MM.1S (cell line): Measurements from ENCODE around the gene PRKAG3.
A peak's percentile ranks its signal among the peaks of the same experiment; 100 is the strongest.

ENCODE experiments used
- DNase-seq: peaks from one replicate; pipeline ENCODE4 v3.0.0-alpha.2; 2015
- H2AFZ ChIP-seq: fragments of 300-600 bp; sonication (generic); 2 replicates; pipeline ENCODE4 v1.6.0; 2016; ENCODE audit warnings: antibody characterized with exemption, low read length
- H3F3A ChIP-seq: fragments of 300-600 bp; sonication (generic); 2 replicates; pipeline ENCODE4 v1.6.1; 2016; ENCODE audit warnings: mild to moderate bottlenecking, antibody characterized with exemption, low read length, moderate library complexity, mixed read lengths; ENCODE audit not compliant: insufficient read depth
- H3K27ac ChIP-seq: fragments of 300-600 bp; sonication (generic); 2 replicates; pipeline ENCODE4 v1.5.1; 2016; ENCODE audit warnings: mild to moderate bottlenecking, low read length
- H3K27me3 ChIP-seq: fragments of 300-600 bp; sonication (generic); replicated peaks from 2 replicates; pipeline ENCODE4 v1.6.0; 2016; ENCODE audit warnings: low read length; ENCODE audit not compliant: insufficient read depth
- H3K36me3 ChIP-seq: fragments of 300-600 bp; sonication (generic); replicated peaks from 2 replicates; pipeline ENCODE4 v1.6.1; 2016; ENCODE audit warnings: mild to moderate bottlenecking, low read length, mixed read lengths; ENCODE audit not compliant: insufficient read depth
- H3K4me1 ChIP-seq: fragments of 300-600 bp; sonication (generic); 2 replicates; pipeline ENCODE4 v1.6.1; 2016; ENCODE audit warnings: low read length, mixed read lengths
- H3K4me2 ChIP-seq: fragments of 300-600 bp; sonication (generic); 2 replicates; pipeline ENCODE4 v1.6.0; 2016; ENCODE audit warnings: low read depth, low read length
- H3K4me3 ChIP-seq: fragments of 300-600 bp; sonication (generic); 2 replicates; pipeline ENCODE4 v1.5.1; 2016; ENCODE audit warnings: low read length, mixed read lengths
- H3K79me2 ChIP-seq: fragments of 300-600 bp; sonication (generic); 2 replicates; pipeline ENCODE4 v1.6.1; 2016; ENCODE audit warnings: mixed run types, low read length, mixed read lengths
- H3K9ac ChIP-seq: fragments of 300-600 bp; sonication (generic); 2 replicates; pipeline ENCODE4 v1.6.1; 2016; ENCODE audit warnings: low read length, mixed read lengths
- H3K9me2 ChIP-seq: fragments of 300-600 bp; sonication (generic); replicated peaks from 2 replicates; pipeline ENCODE4 v1.6.1; 2016; ENCODE audit warnings: mild to moderate bottlenecking, low read length, mixed read lengths; ENCODE audit not compliant: insufficient read depth
- H3K9me3 ChIP-seq: fragments of 300-600 bp; sonication (generic); replicated peaks from 2 replicates; pipeline ENCODE4 v1.6.1; 2016; ENCODE audit warnings: mild to moderate bottlenecking, low read length, mixed read lengths; ENCODE audit not compliant: insufficient read depth
- H4K20me1 ChIP-seq: fragments of 300-600 bp; sonication (generic); 2 replicates; pipeline ENCODE4 v1.6.1; 2016; ENCODE audit warnings: mild to moderate bottlenecking, low read length, moderate library complexity, mixed read lengths; ENCODE audit not compliant: insufficient read depth
- CTCF ChIP-seq: fragments of 300-600 bp; sonication (generic); IDR thresholded peaks from 2 replicates; pipeline ENCODE4 v1.5.1; 2016; ENCODE audit warnings: antibody characterized with exemption, low read length, mixed read lengths
- EZH2 ChIP-seq: fragments of 300-600 bp; sonication (generic); optimal IDR thresholded peaks from 2 replicates; pipeline ENCODE3; 2017; ENCODE audit warnings: low read depth, mild to moderate bottlenecking, antibody characterized with exemption, low read length, mixed read lengths
- EZH2phosphoT487 ChIP-seq: fragments of 300-600 bp; sonication (generic); IDR thresholded peaks from 2 replicates; pipeline ENCODE4 v1.6.1; 2018; ENCODE audit warnings: antibody characterized with exemption, low read length

PRKAG3 gene

GRCh38 chr2:218858671-218859555 is 27.3 kb upstream of the PRKAG3 start:
- no peak overlapping the region for H3K4me2 ChIP-seq
- TF ChIP-seq EZH2phosphoT487 (no peak), EZH2 (peak; percentile 80)

GRCh38 chr2:218858138-218858445 is 26.5 kb upstream of the PRKAG3 start:
- no peak overlapping the region for H3K27ac ChIP-seq
- H3K4me1 ChIP-seq, result 0 out of 2 replicates have a peak, but pooled peaks cover 4% of the 10 kb centered on the region
- no peaks in the 10 kb centered on the region for H3K9me3 ChIP-seq
- no peaks in the 10 kb centered on the region for H3K36me3 ChIP-seq
- TF ChIP-seq EZH2, result no peak
- no peak for TF ChIP-seq EZH2phosphoT487
- TF ChIP-seq CTCF, result no peak
- H3F3A ChIP-seq, result no peaks in the 10 kb centered on the region
- H2AFZ ChIP-seq, result no peak overlapping the region
- no peak overlapping the region for H3K9ac ChIP-seq
- no peaks in the 10 kb centered on the region for H3K9me2 ChIP-seq
- DNase-seq, result no peak
- no peak overlapping the region for H3K4me3 ChIP-seq
- no peaks in the 10 kb centered on the region for H4K20me1 ChIP-seq
- H3K4me2 ChIP-seq, result no peak overlapping the region
- H3K79me2 ChIP-seq, result no peaks in the 10 kb centered on the region
- peaks cover 84% of the 10 kb centered on the region for H3K27me3 ChIP-seq

More at GRCh38 chr2:218858671-218859555, 27.3 kb upstream of the PRKAG3 start:
- no peaks in the 10 kb centered on the region for H4K20me1 ChIP-seq
- H3K27ac ChIP-seq, result no peak overlapping the region
- H3K9me2 ChIP-seq, result no peaks in the 10 kb centered on the region
- H3K9ac ChIP-seq, result no peak overlapping the region
- H3K79me2 ChIP-seq, result no peaks in the 10 kb centered on the region
- 0 out of 2 replicates have a peak, but pooled peaks cover 4% of the 10 kb centered on the region for H3K4me1 ChIP-seq
- H2AFZ ChIP-seq, result no peak overlapping the region
- DNase-seq, result no peak
- no peaks in the 10 kb centered on the region for H3F3A ChIP-seq
- H3K9me3 ChIP-seq, result no peaks in the 10 kb centered on the region
- H3K36me3 ChIP-seq, result no peaks in the 10 kb centered on the region
- peaks cover 76% of the 10 kb centered on the region for H3K27me3 ChIP-seq
- no peak overlapping the region for H3K4me3 ChIP-seq

- Histone ChIP-seq H3K4me1 (0 out of 2 replicates have a peak, but pooled peaks cover 4% of the 10 kb centered on the region), H3K36me3 (no peaks in the 10 kb centered on the region), H3K27ac (no peak overlapping the region), H3K79me2 (no peaks in the 10 kb centered on the region), H3K27me3 (peaks cover 85% of the 10 kb centered on the region), H2AFZ (no peak overlapping the region), H3K9me2 (no peaks in the 10 kb centered on the region), H3K4me3 (no peak overlapping the region), H4K20me1 (no peaks in the 10 kb centered on the region), H3K9me3 (no peaks in the 10 kb centered on the region), H3K9ac (no peak overlapping the region), H3K4me2 (no peak overlapping the region), H3F3A (no peaks in the 10 kb centered on the region)
- TF ChIP-seq EZH2 (no peak), EZH2phosphoT487 (no peak), CTCF (no peak)
- DNase-seq, result no peak
Observed at GRCh38 chr2:218857371-218858137, 26.0 kb upstream of the PRKAG3 start.
